ENCODE results near the gene SLC10A1.

Gene SLC10A1

DNA sequence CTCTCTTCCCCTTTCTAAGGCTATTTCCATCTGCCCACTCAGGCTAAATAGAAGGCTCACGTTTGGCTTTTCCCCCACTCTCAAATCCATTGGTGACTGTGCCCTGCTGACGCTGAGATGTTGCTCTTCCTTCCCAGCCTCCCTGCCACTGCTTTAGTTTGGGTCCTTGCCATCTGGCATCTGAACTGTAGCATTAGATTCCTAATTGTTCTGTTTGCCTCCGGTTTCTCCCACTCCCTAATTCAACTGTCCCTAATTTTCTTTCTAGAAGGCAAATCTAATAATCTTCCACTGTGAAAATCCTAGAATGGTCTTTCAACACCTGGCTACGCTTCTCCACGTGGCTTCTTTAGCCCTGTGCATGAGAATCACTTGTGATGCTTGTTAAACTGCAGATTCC lies 44.6 kb upstream of the SLC10A1 start:
- no peak for DNase-seq
- Histone ChIP-seq H3K27me3 (peaks cover 0 to 3% of the 10 kb centered on the region in 2 donors), H3K4me1 (no peaks in the 10 kb centered on the region), H3K9me3 (no peaks in the 10 kb centered on the region), H3K36me3 (no peaks in the 10 kb centered on the region), H3K27ac (no peak overlapping the region), H3K4me3 (no peak overlapping the region)
- intact Hi-C loops (cut with DNase I; ENCODE audit: low total_unique reads): no loop called here
- TF ChIP-seq CTCF (IDR thresholded peaks at IDR 0.05): no peak

GRCh38 chr14:69839661-69840060 lies 42.6 kb upstream of the SLC10A1 start:
- TF ChIP-seq CTCF (IDR thresholded peaks at IDR 0.05): no peak
- Histone ChIP-seq H3K4me1 (no peaks in the 10 kb centered on the region), H3K27me3 (no peaks in the 10 kb centered on the region), H3K36me3 (no peaks in the 10 kb centered on the region), H3K9me3 (no peaks in the 10 kb centered on the region), H3K4me3 (no peak overlapping the region), H3K27ac (no peak overlapping the region)
- DNase-seq: no peak
- intact Hi-C loops (cut with DNase I; ENCODE audit: low total_unique reads): no loop called here

DNA sequence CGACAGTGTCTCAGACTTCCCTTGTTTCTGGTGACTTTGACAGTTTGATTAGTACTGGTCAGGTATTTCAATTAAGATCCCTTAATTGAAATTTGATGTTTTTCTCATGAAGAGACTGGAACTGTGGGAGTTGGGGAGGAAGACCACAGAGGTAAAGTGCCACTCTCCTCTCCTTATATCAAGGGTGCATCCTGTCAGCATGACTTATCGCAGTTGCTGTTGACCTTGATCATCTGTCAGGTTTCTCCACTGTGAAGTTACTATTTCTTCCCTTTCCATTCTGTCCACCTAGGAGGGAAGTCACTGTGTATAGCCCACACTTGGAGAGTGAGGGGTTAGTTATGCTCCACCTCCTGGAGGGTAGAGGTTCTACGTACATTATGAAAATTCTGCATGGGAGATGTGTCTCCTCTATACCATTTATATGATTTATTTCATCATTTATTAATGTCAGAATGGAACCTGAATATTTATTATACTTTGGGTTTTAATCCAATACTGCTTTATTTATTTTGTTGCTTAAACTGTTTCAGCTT lies 41.9 kb upstream of the SLC10A1 start:
- Histone ChIP-seq H3K4me3 (no peak overlapping the region), H3K36me3 (no peaks in the 10 kb centered on the region), H3K27ac (no peak overlapping the region)

DNA sequence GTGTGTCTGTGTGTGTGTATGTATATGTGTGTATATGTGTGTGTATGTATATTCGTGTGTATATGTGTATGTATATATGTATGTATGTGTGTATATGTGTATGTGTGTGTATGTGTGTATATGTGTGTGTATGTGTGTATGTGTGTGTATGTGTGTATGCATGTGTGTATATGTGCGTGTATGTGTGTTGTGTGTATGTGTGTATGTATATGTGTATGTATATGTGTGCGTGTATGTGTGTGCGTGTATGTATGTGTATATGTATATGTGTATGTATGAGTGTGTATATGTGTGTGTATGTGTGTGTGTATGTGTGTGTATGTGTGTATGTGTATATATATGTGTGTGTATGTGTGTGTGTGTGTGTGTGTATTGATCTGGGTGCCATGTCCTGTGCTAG lies 31.8 kb upstream of the SLC10A1 start:
- no peak for TF ChIP-seq CTCF (IDR thresholded peaks at IDR 0.05)
- intact Hi-C loops (cut with DNase I; ENCODE audit: low total_unique reads): no loop called here
- no peaks in the 10 kb centered on the region for H3K27me3 ChIP-seq
- no peak for DNase-seq
- H3K4me3 ChIP-seq: no peak overlapping the region
- H3K36me3 ChIP-seq: no peaks in the 10 kb centered on the region
- H3K27ac ChIP-seq: no peak overlapping the region
- peaks cover 0 to 5% (median 0%) of the 10 kb centered on the region in 3 donors for H3K9me3 ChIP-seq
- peaks cover 0 to 9% (median 4%) of the 10 kb centered on the region in 4 donors for H3K4me1 ChIP-seq

More for the DNA sequence above, 41.9 kb upstream of the SLC10A1 start:
- no peaks in the 10 kb centered on the region for H3K9me3 ChIP-seq
- TF ChIP-seq CTCF (IDR thresholded peaks at IDR 0.05): no peak
- H3K4me1 ChIP-seq: no peaks in the 10 kb centered on the region
- H3K27me3 ChIP-seq: no peaks in the 10 kb centered on the region
- DNase-seq: no peak
- intact Hi-C loops (cut with DNase I; ENCODE audit: low total_unique reads): no loop called here

GRCh38 chr14:69828354-69828753 lies 31.3 kb upstream of the SLC10A1 start:
- peaks cover 0 to 9% (median 4%) of the 10 kb centered on the region in 4 donors for H3K4me1 ChIP-seq
- no peak overlapping the region for H3K27ac ChIP-seq
- H3K36me3 ChIP-seq: no peaks in the 10 kb centered on the region
- no peak overlapping the region for H3K4me3 ChIP-seq
- TF ChIP-seq CTCF (IDR thresholded peaks at IDR 0.05): no peak
- DNase-seq: no peak
- H3K9me3 ChIP-seq: peaks cover 0 to 5% (median 0%) of the 10 kb centered on the region in 3 donors
- intact Hi-C loops (cut with DNase I; ENCODE audit: low total_unique reads): no loop called here
- H3K27me3 ChIP-seq: no peaks in the 10 kb centered on the region

- Histone ChIP-seq H3K36me3 (no peaks in the 10 kb centered on the region), H3K9me3 (peaks cover 0 to 3% (median 0%) of the 10 kb centered on the region in 3 donors), H3K4me1 (peaks cover 0 to 9% (median 4%) of the 10 kb centered on the region in 4 donors), H3K4me3 (no peak overlapping the region), H3K27me3 (no peaks in the 10 kb centered on the region), H3K27ac (no peak overlapping the region)
- intact Hi-C loops (cut with DNase I; ENCODE audit: low total_unique reads): no loop called here
- TF ChIP-seq CTCF (IDR thresholded peaks at IDR 0.05): no peak
- no peak for DNase-seq
These were observed 30.5 kb upstream of the SLC10A1 start for GRCh38 chr14:69827560-69827959.
